ENCODE measurements around the gene S1PR4. TPM values are rescaled to one million over a fixed set of nuclear protein-coding genes. Genes with fewer than 3 reads are reported as not detected.
A peak's percentile ranks its signal among the peaks of the same experiment; 100 is the strongest.
"Not testable (repeated sequence)": the region's sequence is repeated elsewhere in the genome, so short reads cannot be mapped to it uniquely, and the experiment has no call there.

The S1PR4 gene
- total RNA-seq, 1 donor from 2014 or later = not detected

DNA sequence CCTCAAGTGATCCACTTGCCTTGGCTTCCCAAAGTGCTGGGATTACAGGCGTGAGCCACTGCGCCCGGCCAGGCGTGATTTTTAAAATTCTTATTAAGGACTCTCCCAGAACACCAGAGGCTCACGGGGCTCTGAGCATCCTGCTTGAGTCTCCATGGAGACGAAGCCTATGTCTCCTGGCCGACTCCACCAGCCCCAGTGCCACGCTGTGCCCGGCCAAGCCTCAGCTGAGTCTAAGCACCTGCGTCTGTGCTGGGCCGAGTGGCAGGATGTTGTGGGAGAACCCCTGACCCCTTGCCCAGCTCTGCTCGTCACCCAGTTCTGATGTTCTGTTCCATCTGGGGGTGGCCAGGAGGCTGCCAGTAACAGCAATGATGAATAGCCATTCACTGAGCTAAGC lies 42.0 kb downstream of the S1PR4 start:
- no peaks in the 10 kb centered on the region for H3K36me3 Mint-ChIP-seq

DNA sequence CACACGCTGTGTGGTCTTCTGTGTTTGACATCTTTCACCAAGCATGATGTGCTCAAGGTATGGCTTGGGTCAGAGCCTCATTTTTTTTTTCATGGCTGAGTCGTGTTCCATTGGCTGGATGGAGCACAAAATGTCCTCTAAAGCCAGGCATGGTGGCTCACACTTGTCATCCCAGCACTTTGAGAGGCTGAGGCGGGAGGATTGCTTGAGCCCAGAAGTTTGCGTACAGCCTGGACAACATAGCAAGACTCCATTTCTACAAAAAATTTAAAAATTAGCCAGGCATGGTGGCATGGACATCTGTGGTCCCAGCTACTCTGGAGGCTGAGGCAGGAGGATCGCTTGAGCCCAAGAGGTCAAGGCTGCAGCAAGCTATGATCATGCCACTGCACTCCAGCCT lies 43.0 kb downstream of the S1PR4 start:
- H3K36me3 Mint-ChIP-seq; H3K27ac Mint-ChIP-seq; DNase-seq (ENCODE audit: low spot score in 2 of 2, unreplicated experiment in 2 of 2); H3K4me1 Mint-ChIP-seq; H3K4me3 Mint-ChIP-seq; H3K9me3 Mint-ChIP-seq: not testable (repeated sequence)
- peaks cover 35% of the 10 kb centered on the region for H3K27me3 Mint-ChIP-seq (ENCODE audit: low read depth)

More for the DNA sequence above, 42.0 kb downstream of the S1PR4 start:
- no peak overlapping the region for H3K27ac Mint-ChIP-seq
- DNase-seq (ENCODE audit: low spot score in 2 of 2, unreplicated experiment in 2 of 2) = no peak
- H3K4me3 Mint-ChIP-seq = no peak overlapping the region
- TF ChIP-seq, protein P1, sequence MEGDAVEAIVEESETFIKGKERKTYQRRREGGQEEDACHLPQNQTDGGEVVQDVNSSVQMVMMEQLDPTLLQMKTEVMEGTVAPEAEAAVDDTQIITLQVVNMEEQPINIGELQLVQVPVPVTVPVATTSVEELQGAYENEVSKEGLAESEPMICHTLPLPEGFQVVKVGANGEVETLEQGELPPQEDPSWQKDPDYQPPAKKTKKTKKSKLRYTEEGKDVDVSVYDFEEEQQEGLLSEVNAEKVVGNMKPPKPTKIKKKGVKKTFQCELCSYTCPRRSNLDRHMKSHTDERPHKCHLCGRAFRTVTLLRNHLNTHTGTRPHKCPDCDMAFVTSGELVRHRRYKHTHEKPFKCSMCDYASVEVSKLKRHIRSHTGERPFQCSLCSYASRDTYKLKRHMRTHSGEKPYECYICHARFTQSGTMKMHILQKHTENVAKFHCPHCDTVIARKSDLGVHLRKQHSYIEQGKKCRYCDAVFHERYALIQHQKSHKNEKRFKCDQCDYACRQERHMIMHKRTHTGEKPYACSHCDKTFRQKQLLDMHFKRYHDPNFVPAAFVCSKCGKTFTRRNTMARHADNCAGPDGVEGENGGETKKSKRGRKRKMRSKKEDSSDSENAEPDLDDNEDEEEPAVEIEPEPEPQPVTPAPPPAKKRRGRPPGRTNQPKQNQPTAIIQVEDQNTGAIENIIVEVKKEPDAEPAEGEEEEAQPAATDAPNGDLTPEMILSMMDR (IDR thresholded peaks at IDR 0.05; ENCODE audit: unreplicated experiment) = no peak
- H3K4me1 Mint-ChIP-seq = no peaks in the 10 kb centered on the region
- peaks cover 25% of the 10 kb centered on the region for H3K27me3 Mint-ChIP-seq (ENCODE audit: low read depth)
- H3K9me3 Mint-ChIP-seq = no peaks in the 10 kb centered on the region

DNA sequence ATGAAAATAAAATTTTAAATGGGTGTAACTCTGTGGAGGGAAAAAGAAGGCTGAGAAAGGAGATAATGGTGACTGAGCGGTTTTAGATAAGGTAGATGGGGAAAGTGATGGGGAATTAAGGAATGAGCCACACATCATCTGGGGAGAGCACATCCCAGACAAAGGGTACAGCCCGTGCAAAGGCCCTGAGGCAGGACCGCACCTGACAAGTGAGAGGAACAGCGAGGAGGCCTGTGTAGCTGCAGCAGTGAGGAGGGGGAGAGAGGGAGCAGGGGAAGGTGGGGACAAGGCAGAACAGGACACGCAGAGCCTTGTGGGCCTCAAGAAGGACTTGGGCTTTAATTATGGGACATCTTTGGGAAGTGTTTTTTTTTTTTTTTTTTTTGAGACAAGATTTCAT lies 44.1 kb downstream of the S1PR4 start:
- Mint-ChIP-seq H3K27me3 (ENCODE audit: low read depth) (peaks cover 46% of the 10 kb centered on the region), H3K36me3 (no peaks in the 10 kb centered on the region), H3K4me1 (no peaks in the 10 kb centered on the region), H3K4me3 (no peak overlapping the region), H3K9me3 (no peaks in the 10 kb centered on the region), H3K27ac (no peak overlapping the region)
- TF ChIP-seq, protein P1 (IDR thresholded peaks at IDR 0.05; ENCODE audit: unreplicated experiment) = no peak
- no peak for DNase-seq (ENCODE audit: low spot score in 2 of 2, unreplicated experiment in 2 of 2)

DNA sequence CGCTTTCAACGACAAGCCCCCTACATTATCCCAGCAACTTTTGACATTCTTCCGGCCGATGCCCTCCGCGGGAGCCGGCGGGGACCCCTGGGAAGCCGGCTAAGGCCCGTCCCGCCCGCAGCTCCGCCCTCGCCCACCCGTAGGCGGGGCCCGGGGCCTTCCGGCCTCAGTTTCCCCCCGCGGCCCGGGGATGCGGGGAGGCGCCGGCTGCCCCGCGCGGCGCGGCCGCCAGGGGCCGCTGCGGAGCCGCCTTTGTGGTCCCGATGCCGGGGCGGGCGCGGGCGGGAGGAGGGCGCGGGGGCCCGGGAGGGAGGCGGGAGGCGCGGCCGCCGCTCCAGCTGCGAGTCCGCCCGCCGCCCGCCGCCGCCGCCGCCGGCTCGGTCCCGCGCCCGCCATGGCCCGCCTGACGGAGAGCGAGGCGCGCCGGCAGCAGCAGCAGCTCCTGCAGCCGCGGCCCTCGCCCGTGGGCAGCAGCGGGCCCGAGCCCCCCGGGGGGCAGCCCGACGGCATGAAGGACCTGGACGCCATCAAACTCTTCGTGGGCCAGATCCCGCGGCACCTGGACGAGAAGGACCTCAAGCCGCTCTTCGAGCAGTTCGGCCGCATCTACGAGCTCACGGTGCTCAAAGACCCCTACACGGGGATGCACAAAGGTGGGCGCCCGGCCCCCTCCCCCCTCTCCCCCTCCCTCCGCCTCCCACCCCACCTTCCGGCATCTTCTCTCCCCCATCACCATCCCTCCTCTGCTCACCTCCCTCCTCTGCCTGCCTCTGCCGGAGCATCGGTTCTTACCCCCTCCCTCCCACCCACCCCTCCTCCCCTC lies 46.0 kb downstream of the S1PR4 start, which contains the start of gene CELF5:
Gene CELF5, plus strand, starts transcription at position 316 of the 823 bp plus-strand sequence. Its CDS starts 79 bp downstream, at position 395.
- Mint-ChIP-seq H3K36me3 (no peaks in the 10 kb centered on the region), H3K27me3 (ENCODE audit: low read depth) (peaks cover 50% of the 10 kb centered on the region), H3K9me3 (no peaks in the 10 kb centered on the region), H3K4me3 (peak within 1 kb of the TSS; percentile 51), H3K27ac (no peak within 1 kb of the TSS), H3K4me1 (no peaks in the 10 kb centered on the region)
- DNase-seq (ENCODE audit: low spot score in 2 of 2, unreplicated experiment in 2 of 2) = peak; percentile 56 to 71
- TF ChIP-seq, protein P1 (IDR thresholded peaks at IDR 0.05; ENCODE audit: unreplicated experiment) = peak; percentile 63

DNA sequence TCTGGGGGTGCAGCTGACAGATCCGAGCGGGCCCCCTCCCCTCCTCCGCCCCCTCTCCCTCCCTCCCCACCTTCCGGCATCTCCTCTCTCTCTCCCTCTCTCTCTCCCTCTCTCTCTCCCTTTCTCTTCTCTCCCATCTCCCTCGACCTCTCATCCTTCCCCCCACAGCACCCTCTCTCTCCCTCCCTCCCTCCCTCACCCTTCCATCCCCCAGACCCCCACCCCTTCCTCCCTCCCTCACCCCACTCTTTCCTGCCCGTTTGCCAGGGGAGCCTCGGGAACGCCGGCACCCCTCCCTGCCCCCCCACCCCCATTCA lies 46.6 kb downstream of the S1PR4 start:
- TF ChIP-seq, protein P1 (IDR thresholded peaks at IDR 0.05; ENCODE audit: unreplicated experiment) = no peak
- Mint-ChIP-seq H3K4me1 (no peaks in the 10 kb centered on the region), H3K9me3 (no peaks in the 10 kb centered on the region)

DNA sequence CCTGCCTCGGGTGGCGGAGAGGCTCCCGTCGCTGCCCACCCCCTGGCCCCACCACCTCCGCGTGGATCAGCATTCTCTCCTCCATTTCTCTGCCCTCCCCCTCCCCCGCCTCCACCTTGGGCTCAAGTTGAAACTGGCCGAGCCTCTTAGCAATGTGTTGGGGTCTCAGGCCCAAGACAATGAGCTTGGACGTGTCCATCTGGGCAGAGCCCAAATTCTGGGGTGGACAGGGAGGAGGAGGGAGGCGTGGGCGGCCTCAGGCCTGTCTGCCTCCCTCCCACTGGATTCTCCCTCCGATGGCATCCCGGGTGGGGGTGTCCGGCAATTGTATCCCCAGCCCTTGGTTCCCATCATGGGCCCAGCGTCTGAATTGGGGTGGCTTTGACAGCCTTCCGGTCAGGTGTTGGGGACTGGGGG lies 47.1 kb downstream of the S1PR4 start:
- Mint-ChIP-seq H3K4me1 (no peaks in the 10 kb centered on the region), H3K27ac (no peak overlapping the region), H3K36me3 (no peaks in the 10 kb centered on the region), H3K4me3 (no peak overlapping the region), H3K27me3 (ENCODE audit: low read depth) (peaks cover 46% of the 10 kb centered on the region), H3K9me3 (no peaks in the 10 kb centered on the region)
- DNase-seq (ENCODE audit: low spot score in 2 of 2, unreplicated experiment in 2 of 2) = no peak
- TF ChIP-seq, protein P1 (IDR thresholded peaks at IDR 0.05; ENCODE audit: unreplicated experiment) = no peak

More for the DNA sequence above, 46.6 kb downstream of the S1PR4 start:
- Mint-ChIP-seq H3K27ac (no peak overlapping the region), H3K36me3 (no peaks in the 10 kb centered on the region), H3K27me3 (ENCODE audit: low read depth) (peaks cover 46% of the 10 kb centered on the region), H3K4me3 (no peak overlapping the region)
- DNase-seq (ENCODE audit: low spot score in 2 of 2, unreplicated experiment in 2 of 2) = no peak
